ENCODE results near the gene MAML3.

The MAML3 gene

DNA sequence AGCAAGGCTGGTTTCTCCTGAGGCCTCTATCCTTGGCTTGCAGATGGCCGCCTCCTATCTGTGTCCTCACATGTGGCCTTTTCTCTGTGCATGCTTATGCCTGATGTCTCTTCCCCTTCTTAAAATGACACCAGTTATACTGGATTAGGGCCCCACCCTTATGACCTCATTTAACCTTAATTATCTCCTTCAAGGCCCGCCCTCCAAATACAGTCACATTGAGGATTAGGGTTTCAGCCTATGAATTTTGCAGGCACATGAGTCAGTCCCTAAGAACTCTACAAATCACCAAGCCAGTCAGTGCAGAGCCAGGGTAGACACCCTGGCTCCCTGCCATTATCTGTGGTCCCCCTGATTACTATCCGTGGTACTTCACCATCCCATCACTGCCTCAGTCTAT is 51.6 kb downstream of the MAML3 start:
- no peak for DNase-seq

DNA sequence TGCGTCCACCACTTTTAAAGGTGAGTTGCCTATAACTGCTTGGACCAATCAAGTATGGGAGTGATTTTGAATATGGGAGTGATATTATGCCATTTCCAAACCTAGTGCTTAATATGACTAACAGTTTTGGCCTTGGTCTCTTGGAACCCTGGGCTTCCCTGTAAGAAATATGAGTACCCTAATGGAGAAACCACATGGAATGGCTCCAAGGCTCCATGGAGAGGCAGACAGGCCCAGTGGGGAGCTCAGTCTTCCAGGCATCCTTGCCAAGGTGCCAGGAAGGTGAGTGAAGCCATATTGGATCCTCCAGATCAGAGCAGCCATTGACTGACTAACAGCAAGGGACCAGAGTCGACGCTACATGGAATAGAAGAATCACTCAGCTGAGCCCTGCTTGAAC is 53.2 kb downstream of the MAML3 start:
- no peak for DNase-seq

DNA sequence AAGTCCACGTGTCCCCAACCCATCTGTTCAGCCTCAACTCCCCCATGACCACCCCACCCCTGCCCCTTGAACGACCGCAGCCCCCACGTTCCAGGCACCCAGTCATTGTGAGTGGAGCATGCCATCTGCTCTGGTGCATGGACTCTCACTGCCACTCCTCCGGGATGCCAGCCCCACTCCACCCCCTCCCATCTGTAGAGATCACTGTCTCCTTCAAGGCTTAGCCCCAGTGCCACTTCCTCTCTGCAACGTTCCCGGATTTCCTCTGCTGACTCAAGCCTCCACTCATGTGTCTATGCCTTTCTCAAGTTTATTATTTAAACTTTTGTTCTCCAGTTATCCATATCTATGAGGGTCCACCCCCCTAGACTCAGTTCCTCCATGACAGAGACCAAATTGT is 54.0 kb downstream of the MAML3 start:
- peak in 33 of 56 donors; percentile 4 to 66 (median 16) for DNase-seq

DNA sequence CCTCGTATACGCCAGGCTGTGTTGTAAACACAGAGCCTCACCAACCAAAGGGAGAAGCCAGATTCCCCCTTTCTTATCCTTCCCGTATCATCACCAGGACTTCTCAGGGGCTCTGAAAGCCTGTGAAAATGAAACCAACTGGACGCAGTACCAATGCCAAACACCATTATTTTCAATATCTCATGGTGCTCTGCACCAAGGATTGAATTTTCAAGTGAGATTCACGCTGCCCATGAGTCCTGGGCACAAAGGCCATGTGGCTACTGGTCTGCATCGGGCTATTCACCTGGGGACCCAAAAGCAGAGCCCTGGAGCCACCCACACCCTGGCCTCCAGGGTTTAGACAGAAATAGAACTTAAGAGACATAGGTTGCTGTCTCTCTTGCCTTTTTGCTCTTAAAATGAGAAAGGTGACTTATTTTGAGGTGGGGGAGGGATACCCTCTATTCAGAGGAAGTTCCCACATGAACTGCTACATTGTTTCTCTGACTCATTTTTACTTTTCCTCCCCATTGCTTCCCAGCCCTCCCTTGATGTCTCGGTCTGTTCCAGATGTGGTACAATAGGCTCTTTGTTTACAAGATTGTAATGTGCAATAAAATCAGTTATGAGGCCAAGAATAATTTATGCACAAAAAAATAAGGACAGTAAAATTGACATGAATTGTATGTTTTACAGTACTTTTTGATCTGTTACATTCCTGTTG is 55.4 kb downstream of the MAML3 start:
- DNase-seq = peak in 7 of 56 donors; percentile 6 to 20 (median 8)

DNA sequence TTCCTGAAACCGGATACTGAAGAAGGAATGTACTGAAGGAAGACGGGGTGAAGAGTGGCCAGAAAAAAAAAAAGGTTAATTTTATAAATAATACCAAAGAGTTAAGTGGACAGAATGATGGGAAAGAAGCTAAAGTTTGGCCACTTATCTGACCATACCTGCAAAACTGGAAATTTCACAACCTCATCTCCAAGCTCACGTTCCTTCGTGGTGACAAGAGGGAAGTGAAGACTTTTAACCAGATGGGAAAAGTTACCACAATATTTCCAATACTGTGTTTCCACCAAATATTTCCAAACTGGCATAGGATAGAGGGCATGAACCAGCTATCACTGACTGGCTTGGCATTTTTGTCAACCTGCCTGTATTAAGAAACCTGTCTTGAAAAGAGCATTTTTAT is 56.4 kb downstream of the MAML3 start:
- DNase-seq = no peak

DNA sequence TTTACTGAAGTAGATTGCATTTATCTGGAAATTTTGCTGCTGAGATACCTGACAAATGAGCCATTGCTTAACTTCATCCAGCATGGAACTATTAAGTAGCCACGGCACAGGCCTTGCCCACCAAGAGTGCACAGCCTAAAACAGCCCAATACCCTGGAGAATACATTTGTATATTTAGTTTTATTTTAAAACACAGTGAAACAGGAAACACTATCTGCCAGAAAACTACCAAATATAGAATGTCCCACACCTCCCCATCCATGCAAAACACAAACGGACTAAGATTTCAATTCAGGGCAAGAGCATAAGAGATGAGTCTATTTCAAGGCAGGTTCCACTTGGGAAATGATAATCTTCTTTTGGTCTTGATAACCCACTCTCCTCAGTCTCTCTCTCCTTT is 57.1 kb downstream of the MAML3 start:
- no peak for DNase-seq

DNA sequence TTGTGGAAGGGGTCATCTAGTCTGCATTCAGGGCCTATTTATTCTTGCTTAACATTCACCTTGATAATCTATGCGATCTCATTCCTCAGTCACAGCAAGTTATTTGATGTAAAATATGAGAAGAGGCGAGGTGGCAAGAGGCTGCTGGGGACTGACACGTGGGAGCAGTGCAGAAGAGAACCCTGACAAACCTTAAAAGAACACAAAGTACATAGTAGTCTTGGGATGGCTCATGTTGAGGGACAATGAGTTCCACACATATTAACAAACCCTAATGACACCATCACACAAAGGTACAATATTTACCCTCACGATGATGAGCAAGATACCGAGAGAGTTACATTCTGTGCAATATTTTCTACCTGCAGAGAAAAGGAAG is 57.5 kb downstream of the MAML3 start:
- DNase-seq = no peak

DNA sequence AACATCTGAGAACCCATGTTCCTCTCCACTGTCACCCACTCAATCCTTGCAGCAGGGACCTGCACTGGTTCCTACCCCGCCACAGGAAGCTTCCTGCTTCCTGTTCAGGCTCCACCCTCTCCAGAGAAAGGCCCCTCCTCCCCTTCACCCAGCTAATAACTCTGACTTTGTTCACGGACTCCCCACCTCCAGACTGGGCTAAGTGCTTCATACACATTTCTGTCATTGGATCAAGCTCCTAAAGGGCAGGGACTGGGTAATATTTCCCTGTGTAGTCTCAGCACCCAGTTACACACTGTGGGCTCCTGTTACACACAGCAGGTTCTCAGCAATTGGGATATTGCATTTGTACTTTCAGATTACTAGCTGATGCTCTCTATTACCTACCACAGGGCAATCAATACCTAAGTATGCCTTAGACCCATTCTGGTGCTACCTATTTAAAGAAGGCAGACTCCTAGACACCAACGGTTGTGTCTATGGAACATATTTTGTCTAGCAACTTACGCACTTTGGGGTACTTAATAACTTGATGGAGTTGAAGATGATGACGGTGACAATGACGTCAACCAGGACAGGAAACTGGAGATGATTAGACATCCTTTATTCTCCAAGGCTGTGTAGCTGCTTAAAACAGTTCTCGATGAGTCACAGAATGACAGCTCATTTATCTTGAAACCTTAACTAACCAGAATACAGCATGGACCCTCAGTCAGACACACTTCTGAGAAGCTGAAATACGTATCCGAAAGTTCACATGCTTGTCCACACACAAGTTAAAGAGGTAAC is 58.1 kb downstream of the MAML3 start:
- DNase-seq = peak in 8 of 56 donors; percentile 2 to 39 (median 9)

DNA sequence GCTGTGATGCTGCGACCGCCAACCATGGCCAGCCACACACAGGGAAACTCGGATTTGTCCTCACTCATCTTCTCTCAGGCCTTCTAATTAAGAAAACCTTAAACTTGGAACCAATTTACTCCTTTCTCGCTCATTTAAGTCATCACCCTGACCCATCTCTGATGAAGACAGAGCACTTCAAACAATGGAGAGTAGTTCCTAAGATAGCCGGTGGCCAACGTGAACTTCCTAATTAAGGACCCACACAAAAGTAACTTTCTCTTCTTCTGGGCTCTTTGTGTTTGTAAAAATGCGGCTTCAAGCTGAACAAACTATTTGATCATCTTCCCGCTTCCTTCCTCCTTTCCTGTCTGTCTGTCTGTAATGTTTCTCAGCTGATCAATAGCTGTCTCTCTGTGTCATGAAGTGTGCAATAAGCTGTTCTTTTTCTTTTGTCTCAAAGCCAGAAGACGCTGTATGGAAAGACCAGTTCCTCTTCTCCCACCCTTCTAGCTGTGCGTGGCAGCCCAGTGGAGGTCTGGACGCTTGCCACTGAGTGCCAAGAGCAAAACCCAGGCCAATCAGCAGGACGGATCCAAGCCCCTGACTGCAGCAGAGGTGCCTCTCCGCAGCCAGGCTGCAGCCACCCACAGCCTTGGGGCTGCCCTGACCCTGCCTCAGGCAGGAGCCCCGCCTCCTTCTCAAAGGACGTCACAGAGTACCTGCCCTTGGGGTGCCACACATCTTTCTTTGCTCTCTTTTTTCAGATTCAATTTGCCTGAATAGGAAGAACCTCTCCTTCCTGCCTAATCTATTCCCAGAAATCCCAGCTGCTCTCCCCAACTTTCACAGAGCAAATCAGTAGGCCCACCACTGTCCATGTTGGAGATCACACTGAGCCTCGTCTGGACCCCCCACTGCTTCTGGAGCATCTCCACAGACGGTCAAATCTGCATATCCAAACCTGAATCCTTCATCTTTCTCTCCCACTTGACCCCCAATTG is 59.3 kb downstream of the MAML3 start:
- peak in 48 of 56 donors; percentile 9 to 73 (median 48) for DNase-seq

DNA sequence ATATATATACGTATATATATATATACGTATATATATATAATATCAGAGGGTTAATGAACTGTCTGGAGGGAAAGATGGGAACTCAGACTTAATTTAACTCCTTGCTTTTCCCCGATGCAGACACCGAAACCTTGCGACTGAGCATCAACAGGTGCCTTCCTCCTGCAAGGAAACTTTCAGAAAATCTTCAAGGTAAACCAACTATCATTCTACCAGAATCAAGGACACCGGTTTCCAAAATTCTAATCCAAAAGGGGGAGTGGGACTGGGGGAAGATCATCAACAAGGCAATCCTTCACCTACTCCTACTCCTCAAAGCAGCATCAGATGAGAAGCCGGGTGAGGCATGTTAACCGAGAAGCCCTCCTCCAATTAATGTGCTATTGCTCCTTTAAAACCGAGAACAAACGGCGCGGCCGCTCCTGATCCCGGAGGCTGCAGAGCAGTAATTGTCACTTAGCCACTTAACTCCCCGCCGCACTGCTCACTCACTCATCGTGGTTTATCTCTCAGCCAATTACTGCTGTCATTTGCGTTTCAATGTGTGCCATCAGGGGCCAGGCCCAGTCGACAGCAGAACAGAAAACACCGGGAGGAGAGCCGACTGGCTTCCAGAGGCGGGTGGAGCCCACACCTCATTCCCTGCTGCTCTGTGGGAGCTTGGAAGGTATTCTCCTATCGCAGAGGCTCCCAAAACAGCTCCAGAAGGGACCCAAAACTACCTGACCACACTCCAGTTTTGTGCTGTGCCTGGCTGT is 61.7 kb downstream of the MAML3 start:
- DNase-seq = peak in 27 of 56 donors; percentile 3 to 66 (median 20)

DNA sequence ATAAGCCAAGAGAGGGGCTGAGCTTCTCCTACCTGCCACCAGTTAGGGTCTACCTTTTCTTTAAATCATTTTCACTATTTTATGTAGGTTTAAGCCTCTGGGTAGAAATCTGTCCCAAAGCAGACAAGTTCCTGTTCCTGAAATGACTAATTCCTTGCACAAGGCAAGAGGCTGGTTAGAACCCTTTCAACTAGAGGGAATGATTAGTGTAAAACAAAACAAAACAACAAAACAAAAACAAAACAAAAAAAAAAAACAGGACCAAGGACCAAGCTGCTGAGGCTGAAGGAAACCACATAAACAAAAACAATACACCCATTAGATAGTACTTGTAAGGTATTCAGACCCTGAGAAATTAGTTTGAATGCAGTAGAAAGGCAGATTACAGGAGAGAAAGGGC is 62.7 kb downstream of the MAML3 start:
- DNase-seq = no peak

DNA sequence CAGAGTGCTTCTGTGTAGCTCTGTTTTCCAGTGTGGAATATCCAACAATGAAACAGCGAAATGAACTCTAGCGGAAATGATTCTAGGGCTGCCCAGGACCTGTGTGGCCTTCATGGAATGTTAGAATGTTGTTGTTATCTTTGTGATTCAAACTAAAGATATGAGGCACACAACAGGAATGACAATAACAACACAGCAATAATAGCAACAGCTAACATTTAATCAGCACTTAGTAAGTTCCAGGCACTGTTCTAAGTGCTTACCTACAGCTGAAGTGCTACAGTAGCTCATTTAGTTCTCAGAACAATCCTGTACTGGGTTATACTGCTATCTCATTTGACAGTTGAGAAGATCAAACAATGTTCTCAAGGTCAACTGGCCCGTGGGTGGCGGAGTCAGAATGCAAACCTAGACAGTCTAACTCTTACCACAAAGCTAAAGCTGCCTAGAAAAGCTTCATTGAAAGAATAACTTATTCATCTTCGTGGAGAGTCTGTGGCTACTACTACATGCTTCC is 63.7 kb downstream of the MAML3 start:
- DNase-seq = no peak

DNA sequence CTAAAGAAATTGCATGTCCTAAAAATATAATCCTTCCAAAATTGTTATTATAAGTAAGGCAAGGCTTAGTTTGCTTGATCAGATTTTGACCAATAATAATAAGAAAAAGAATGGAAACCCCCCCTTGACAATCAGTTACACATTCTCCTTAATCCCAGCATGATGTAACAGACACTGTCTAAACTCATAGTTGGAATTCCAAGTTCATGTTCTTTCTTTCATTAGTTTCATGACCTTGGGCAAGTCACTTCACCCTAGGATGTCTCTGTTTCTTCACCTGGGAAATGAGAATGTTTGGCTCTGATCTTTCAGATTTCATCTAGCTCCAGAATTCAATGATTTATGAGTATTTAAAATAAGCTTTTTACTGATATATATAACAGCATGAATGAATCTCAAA is 64.8 kb downstream of the MAML3 start:
- DNase-seq = no peak

DNA sequence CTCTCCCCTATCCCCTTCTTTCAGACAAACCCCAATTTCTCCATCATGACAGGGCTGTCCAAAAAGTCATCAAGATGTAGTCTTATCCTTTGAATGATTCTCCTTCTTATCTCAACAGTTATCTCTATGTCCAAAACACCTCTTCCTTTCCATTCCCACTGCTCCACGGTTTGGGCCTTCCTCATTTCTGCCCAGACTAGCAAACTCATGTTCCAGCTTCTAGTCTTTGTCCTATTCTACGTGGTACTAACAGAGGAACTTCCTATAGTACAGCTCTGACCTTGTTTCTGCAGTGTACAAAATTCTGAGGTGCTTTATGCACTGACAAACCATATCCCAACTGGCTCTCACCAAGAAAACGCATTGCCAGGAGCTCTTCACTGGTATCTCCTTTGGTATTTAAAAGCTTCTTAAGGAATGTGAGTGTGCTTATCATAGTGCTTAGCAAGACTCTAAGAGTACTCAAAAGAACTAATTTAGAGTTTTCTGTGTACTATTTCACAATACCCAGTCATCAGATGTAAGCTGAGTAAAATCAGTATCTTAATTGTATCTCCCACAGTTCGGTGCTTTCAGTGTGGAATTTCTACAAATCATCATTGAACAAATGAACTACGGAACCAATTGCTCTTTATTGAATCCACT is 65.5 kb downstream of the MAML3 start:
- DNase-seq = no peak

DNA sequence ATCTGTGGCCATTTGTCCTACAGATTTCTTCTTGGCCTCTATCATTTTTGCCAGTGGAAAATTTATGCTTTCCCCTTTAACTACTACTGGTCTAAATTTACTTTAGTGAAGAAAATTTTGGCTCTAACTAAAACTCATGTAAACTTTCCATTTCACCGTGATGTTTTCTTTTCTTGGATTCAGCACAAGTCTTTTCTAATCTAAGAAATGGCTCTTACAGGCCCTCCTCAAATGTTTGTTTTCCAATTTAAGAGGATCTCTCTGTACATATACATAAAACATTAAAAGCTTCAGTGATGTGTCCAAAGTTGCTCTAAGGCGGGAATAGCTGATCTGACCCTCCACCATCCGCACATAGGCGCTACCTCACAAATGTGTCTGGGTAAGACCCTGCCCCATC is 68.1 kb downstream of the MAML3 start:
- no peak for DNase-seq

DNA sequence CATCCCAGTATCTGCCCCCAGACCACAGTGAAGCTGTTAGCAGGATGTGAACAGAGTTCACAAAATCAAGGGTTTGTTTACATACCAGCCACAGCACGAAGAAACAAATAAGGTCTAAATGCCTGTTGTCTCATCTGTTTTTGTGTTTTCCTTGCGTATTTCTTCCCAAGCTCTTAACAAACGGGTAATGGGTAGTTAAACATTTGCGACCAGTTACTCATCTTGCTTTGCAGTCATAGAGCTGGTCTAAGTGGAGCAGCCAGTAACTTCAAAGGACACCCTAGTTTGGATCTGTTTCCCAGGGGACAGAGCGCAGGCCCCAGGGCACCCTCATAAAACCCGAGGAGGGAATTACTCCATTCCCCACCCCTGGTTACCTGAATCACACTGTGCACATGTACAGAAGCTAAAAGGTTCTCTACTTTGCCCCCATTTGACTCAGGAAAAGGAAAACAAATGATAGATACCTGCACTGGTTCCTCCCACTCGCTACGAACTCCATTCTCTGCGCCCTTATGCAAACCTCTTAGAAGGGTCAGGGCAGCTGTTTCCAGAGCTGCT is 68.8 kb downstream of the MAML3 start:
- no peak for DNase-seq

DNA sequence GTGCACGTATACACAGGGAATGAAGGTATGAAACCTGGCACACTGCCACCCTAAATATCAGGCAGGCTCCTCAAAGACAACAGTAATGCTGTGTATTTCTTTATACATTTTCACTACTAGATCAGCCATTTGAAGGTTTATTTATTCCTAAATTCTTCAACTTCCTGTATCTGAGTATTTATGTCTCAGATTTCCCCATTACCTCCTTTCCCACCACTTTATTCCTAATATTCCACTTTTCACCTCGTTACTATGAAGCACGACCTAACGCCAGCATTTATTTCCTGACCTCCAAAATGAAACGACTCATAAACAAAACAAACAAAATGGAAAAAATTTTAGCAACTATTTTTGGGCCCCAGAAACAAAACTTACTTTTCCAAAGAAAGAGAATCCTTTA is 69.6 kb downstream of the MAML3 start:
- DNase-seq = no peak

DNA sequence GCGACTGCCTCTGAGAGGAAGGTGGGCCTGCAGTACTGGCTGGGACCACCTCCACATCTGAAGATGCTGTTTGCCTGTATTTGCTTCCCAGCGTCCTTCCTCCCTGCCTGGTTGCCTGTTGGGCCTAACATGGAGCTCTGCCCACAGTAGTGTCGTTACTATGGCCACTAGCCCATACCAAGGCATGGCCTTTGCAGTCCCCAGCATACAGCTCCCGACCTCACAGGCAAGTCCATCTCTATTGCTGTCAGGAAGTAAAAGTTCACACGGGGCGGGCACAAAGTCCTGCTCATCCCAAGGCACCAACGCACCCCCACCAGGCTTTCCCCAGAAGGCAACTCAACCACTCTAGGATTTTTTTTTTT is 71.6 kb downstream of the MAML3 start:
- DNase-seq = no peak

DNA sequence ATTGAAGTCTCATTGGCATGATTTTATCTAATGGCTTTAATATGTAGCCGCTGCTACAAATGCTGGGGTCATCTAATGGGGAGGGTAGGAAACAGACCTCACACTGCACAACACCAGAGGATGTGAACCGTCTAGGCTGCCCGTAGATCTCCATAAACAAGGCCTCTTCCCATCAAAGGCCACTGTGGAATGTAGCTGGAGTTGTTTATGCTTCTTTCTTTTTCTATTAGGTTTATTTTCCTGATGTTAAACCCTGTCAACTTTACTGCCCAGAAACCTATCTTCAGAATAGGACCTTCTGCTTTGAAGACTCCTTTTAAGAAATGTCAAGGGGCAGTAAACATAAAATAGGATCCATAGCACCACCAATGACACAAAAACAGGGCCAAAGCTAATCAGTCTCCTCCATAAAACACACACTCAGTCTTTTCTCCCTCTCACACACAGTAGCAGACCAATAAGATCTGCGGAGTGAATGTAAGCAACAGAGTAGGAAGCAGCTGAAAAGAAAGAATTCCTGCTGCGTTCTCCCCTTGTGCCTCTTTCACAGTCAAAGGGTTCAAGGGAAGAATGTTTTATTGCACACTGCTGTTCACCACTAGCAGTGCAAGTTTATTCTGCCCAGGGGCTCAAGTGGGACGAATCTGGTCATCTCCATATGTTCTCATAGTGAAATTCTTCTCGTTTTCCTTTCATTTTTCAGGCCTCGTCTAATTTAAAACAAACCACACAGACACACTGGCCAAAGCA is 72.2 kb downstream of the MAML3 start:
- no peak for DNase-seq
